C4-2B (cell line): ENCODE data around the gene TCEA2.

ENCODE experiments used
- H3K27ac ChIP-seq: fragments of 450-650 bp; 2 replicates; pipeline ENCODE4 v1.5.1; 2017
- CTCF ChIP-seq: fragments of 450-650 bp; conservative IDR thresholded peaks from 2 replicates; pipeline ENCODE4 v1.5.1; 2017; ENCODE audit warnings: mild to moderate bottlenecking
- ZFX ChIP-seq: fragments of 450-650 bp; IDR thresholded peaks from 2 replicates; pipeline ENCODE4 v1.6.1; 2017

TCEA2 gene

GRCh38 chr20:64042054-64042781, 20.8 kb upstream of the TCEA2 start:
- TF ChIP-seq ZFX (no peak), CTCF (no peak)
- no peak overlapping the region for H3K27ac ChIP-seq

GRCh38 chr20:64043768-64044167, 19.2 kb upstream of the TCEA2 start:
- TF ChIP-seq CTCF (no peak), ZFX (no peak)
- no peak overlapping the region for H3K27ac ChIP-seq

- peak overlapping the region; percentile 31 for H3K27ac ChIP-seq
- TF ChIP-seq CTCF (no peak), ZFX (no peak)
Observed at GRCh38 chr20:64044484-64045247, 18.3 kb upstream of the TCEA2 start.

GRCh38 chr20:64045346-64046011, 17.5 kb upstream of the TCEA2 start:
- TF ChIP-seq CTCF, result no peak
- TF ChIP-seq ZFX, result no peak

GRCh38 chr20:64047046-64047389, 16.0 kb upstream of the TCEA2 start:
- H3K27ac ChIP-seq, result no peak overlapping the region
- TF ChIP-seq ZFX (no peak), CTCF (no peak)

More at GRCh38 chr20:64045346-64046011, 17.5 kb upstream of the TCEA2 start:
- peak overlapping the region; percentile 31 for H3K27ac ChIP-seq

- no peak overlapping the region for H3K27ac ChIP-seq
- TF ChIP-seq CTCF, result no peak
- no peak for TF ChIP-seq ZFX
Observed at GRCh38 chr20:64047968-64048401, 15.0 kb upstream of the TCEA2 start.
